Islet of Langerhans (tissue), 1 donor: Measurements from ENCODE around the gene USP49.

Source experiments
- FAIRE-seq: peaks from one replicate; lab custom pipeline; 2011; peaks lifted over from hg19 to GRCh38; lab: Jason Lieb, UNC

The USP49 gene

DNA sequence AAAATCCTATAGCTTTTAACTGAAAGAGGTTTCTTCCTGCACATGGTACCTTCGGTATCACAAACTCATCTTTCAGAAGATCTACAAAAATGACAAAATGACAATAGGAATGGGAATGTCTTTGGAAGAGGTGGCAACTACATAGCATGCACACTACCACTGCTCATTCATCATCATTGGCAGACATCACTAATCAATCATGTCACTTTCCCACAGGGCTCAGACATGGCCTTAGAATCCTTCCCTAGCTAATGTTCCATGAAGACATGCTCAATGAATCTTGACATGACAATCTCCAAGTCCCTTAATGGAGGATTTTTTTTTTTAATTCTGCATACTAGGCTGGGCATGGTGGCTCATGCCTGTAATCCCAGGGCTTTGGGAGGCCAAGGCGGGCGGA, 144.8 kb downstream of the USP49 start:
- no peak for FAIRE-seq

DNA sequence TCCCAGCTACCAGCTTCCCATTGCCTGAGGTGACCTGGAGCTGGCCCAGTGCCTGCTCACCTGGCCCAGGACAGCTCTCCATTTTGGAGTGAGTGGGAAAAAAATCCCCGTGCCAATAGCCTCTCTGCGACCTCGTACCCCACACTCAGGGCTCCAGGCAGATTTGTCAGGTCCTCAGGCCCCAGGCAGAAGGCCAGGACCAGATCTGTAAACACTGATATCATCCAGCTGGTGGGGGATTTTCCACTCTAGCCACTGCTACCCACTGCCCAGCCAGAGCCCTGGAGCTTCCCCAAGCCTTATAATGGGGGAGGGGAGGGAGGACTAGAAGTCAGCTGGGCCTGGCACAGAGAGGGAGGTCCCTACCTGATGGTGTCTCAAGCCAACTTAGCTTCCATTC, 146.6 kb downstream of the USP49 start:
- FAIRE-seq: no peak

DNA sequence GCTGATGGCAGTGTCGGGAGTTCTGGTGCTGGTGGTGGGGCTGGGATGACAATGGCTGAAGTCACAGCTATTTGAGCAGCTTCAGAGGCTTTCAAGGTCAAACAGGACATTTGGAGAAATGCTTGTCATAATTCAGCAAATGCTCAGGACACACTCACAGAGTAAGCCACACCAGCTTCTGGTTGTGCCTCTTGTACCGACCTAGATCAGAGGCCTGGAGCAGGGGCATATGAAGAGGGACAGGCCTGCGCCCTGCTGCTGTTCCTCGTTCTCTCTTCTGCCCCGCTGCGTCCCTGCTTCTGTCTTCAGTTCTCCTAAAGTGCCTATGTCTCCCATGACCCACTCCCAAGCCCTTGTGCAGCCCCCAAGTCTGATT, 147.1 kb downstream of the USP49 start:
- FAIRE-seq: no peak

DNA sequence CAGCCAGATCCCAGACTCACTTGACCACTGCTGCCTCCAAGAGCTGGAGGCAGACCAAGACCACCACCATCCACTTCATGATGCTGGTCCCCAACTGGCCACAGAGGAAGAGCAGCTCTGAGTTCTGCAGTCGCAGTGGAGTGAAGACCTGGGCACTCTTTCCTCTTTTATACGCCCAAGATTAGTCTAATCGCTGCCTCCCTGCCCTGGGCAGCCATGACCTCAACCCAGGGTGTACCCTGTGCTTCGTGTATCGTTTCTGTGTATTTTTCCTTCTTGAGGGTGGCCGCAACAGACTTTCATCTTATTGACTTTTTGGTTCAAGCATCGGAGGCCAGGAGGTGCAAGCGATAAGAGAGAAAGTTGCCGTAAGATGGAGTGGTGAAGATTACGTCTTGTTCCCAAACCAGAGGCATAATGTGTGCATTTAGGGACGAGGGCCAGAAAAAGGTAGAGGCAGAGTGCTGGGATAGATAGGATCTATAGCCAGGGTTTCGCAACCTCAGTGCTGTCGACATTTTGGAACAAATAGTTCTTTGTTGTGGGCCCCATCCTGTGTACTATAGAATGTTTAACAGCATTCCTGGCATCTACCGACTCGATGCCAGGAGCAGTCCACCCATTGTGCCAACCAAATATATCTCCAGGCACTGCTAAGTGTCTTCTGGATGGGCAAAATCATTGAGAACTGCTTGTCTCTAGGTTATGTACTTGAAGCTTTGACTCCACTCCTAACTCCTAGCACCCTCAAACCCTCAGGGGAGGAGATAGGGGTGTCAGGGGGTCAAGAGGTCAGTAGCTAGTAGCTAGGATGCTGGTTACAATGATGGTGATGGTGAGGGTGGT, 147.7 kb downstream of the USP49 start, which contains the start of gene PGC:
Gene PGC, minus strand, starts transcription at position 142 of the 846 bp plus-strand sequence. Its CDS starts 63 bp downstream, at position 79.
- no peak for FAIRE-seq

DNA sequence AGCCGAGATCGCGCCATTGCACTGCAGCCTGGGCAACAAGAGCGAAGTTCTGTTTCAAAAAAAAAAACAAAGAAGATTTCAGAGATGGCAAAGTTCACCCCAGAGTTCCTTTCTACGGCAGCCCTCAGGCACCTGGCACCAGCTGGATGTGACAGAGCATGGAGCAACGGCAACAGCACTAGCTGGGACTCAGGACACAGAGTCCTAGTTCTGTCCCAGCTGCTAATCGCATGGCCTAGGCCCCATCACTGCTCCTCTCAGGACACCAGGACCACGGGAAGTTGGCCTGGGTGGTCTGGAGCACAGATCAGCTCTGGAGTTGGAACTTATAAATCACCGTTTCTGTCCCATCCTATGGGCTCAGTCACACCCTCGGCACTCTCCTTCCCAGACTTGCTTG, 149.1 kb downstream of the USP49 start:
- no peak for FAIRE-seq

DNA sequence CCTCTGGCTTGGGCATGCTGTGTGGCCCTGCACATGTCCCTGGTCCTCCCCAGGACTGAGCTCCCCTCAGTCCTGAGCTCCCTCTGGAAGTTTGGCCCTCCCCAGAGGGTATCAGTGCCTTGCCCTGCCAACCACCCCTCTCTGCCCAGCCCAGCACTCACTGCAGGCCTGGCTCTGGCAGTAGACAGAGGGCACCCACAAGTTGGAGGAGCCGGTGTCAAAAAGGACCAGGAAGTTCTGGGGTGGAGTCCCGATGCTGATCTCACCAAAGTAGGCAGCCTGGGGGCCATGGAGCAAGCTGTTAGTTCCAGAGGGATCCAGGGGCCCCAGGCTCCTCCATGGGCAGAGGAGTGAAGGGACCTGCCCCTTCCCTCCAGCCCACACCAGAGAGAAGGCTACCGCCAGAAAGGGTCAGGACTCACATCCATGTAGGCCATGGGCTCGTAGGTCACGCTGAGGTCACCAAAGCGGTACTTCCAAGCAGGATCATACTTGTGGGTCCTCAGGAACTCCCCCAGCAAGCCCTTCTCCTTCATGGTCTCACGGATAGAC, 150.9 kb downstream of the USP49 start:
- no peak for FAIRE-seq

DNA sequence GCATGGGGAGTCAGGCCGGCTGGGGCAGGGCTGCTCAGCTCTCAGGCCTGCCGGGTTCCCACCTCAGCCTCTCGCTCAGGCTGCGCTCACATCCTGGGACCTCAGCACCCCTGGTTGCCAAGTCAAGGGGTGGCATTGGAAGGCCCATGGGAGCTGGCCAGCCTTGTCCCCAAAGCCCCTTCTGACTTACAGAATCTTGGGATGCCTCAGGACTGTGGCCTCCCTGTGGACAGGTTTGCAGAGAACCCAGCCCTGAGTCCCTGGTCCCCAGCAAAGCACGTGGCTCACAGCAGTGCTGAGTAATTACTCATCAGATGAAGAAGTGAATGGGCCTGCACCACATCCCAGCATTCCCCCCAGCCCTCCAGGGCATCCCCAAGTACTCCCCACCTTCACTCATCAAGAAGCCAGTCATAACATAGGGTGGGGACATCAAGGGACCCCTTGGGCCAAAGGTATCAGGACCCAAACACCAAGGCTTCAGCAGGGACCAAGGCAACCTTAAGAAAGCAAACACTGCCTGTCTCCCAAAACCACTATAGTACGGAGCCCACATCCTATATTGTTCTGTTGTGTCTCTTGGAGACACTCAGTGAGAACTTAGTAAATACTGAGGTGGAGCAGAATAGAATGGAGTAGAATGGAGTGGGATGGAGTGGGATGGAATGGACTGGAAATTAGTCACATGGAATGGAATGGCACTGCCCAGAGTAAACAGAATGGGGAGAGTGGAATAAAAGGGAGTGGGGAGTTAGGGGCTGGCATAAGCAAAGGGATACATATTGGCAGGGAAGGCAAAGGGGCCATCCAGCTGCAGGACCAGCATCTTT, 151.6 kb downstream of the USP49 start:
- no peak for FAIRE-seq

DNA sequence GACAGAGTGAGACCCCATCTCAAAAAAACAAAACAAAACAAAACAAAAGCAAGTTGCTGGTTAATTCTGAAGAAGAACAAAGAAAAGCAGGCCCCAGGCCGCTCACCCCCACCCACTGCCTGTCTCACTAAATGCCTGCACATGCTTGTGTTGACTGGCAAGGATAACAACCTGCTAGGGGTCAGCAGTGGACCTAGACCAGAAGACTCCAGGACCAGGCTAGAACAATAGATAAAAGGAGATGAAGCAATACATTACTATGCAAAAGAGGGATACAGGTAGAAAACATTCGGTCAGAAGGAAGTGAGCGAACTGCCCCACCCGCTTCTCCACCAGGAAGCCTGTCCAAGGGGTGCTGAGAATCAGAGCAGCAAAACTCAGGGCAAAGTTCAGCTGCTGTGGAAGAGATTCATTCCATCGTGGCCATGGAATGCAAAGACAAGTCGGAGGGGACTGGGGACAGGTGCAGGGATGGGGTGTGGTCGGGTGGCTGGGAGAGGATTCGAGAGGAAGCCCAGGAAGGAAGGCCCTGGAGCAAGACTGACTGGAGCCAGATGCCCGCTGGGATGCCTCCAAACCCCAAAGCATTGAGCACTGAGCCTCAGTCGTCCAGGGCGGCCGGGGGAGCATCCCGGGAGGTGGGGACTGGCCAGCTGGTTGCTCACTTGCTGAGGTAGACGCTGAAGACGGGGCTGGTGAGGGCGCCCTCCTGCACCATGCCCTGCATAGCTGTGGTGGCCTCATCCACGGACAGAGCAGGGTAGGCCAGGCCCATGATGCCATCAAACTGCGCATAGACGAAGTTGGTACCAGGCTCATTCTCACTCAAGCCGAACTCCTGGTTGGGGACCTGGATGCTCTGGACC, 153.3 kb downstream of the USP49 start:
- no peak for FAIRE-seq

DNA sequence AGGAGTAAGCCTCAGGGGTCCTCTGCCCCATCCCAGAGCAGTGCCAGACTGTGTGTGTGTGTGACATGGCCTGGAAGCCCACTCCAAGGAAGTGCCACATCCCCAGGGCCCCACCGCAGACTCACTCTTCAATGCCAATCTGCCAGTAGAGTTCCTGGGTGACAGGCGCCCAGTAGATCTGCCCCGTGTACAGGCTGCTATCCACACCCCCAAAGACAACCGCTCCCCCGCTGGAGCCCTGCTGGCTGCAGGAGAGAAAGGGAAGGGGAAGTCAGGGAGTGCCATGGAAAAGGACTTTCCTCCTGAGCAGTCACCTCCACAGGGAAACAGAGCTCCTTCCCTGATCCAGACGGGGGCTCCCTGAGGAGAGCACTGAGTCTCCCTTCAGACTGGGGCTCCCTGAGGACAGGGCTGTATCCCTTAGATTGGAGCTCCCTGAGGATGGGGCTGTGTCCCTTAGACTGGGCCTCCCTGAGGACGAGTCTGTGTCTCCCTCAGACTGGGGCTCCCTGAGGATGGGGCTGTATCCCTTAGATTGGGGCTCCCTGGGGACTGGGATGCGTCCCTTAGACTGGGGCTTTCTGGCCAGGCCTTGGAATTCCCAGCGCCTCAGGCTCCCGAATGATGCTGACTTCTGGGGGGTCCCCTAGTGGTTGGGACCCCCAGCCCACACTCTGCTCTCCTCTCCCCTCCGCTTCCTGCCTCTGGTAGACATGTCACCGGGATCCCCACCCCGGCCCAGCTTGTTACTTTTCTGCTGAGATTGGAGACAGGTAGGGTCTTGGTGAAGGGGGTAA, 154.6 kb downstream of the USP49 start:
- FAIRE-seq: no peak
